ENCODE measurements around the gene DPP6. TPM values are rescaled to one million over a fixed set of nuclear protein-coding genes. Genes with fewer than 3 reads are reported as not detected.

Gene DPP6
- total and polyA plus RNA-seq, 8 donors, result 1.0 to 11.2 (median 2.6) TPM

GRCh38 chr7:154795014-154795413, 742.8 kb downstream of the DPP6 start:
- intact Hi-C loops (cut with DNase I), result no loop called here
- no peak for DNase-seq
- no peak for TF ChIP-seq CTCF (IDR thresholded peaks at IDR 0.05)
- FAIRE-seq, result no peak
- Histone ChIP-seq H3K4me1 (no peaks in the 10 kb centered on the region), H3K9me3 (no peaks in the 10 kb centered on the region), H3K4me3 (no peak overlapping the region), H3K36me3 (no peaks in the 10 kb centered on the region), H3K27ac (no peak overlapping the region), H3K27me3 (no peaks in the 10 kb centered on the region)
- 79 to 83% methylated on average over 4 of the region's 4 CpGs for WGBS, 2 donors
- ATAC-seq, result no peak

DNA sequence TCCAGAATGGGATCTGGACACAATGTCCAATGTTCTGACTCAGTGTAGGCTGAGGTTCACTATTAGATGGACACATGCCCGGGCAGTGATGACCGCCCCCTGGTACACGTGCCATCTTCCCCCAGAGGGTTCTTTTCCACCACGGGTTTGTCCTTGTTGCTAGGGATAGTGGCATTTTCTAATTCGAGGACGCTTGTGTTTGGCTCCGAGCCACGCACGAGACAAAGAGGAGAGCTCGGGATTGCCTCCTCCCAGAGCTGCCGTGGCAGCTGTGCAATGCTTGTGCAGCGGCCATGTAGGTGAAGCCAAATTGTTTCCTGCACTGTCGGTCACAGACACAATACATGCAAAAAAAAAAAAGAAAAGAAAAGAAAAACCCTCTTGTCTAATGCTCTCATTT, 743.2 kb downstream of the DPP6 start:
- H3K27ac ChIP-seq, result no peak overlapping the region
- no peak for TF ChIP-seq CTCF (IDR thresholded peaks at IDR 0.05)
- no peaks in the 10 kb centered on the region for H3K4me1 ChIP-seq
- DNase-seq, result no peak
- no peak for FAIRE-seq
- H3K9me3 ChIP-seq, result no peaks in the 10 kb centered on the region
- no peak overlapping the region for H3K4me3 ChIP-seq
- H3K36me3 ChIP-seq, result no peaks in the 10 kb centered on the region
- 79 to 81% methylated on average over 13 of the region's 13 CpGs for WGBS, 2 donors
- no peak for ATAC-seq
- intact Hi-C loops (cut with DNase I), result no loop called here
- H3K27me3 ChIP-seq, result no peaks in the 10 kb centered on the region

DNA sequence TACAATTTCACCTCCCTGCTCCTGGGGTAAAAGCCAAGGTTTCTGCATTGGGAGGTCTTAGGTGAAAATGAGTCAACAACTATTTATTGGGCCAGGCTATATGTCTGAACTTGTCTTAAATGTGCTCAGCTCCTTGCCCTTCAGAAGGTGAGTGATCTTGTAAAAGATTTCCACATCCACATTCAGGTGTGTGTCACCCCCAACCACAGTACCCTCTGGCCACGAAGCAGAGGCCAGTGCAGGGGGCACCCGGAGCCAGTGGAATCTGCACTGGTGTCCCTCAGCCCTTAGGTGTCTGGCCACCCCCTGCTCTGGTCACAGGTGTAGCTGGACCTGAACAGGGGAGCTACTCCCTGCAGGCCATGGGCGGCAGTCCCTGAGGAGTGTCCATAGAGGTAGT, 752.3 kb downstream of the DPP6 start:
- Histone ChIP-seq H3K27me3 (no peaks in the 10 kb centered on the region), H3K9me3 (no peaks in the 10 kb centered on the region), H3K27ac (no peak overlapping the region), H3K36me3 (no peaks in the 10 kb centered on the region), H3K4me3 (no peak overlapping the region), H3K4me1 (no peaks in the 10 kb centered on the region)
- intact Hi-C loops (cut with DNase I), result no loop called here
- FAIRE-seq (no peak), ATAC-seq (no peak), DNase-seq (no peak)
- WGBS, 2 donors, result 81 to 83% methylated on average over 3 of the region's 3 CpGs
- no peak for TF ChIP-seq CTCF (IDR thresholded peaks at IDR 0.05)

- Histone ChIP-seq H3K9me3 (no peaks in the 10 kb centered on the region), H3K27ac (no peak overlapping the region), H3K4me1 (no peaks in the 10 kb centered on the region), H3K36me3 (no peaks in the 10 kb centered on the region), H3K4me3 (no peak overlapping the region), H3K27me3 (no peaks in the 10 kb centered on the region)
- no peak for ATAC-seq
- FAIRE-seq, result no peak
- 90 to 100% methylated on average over 1 of the region's 1 CpG for WGBS, 2 donors
- intact Hi-C loops (cut with DNase I), result no loop called here
- no peak for DNase-seq
- TF ChIP-seq CTCF (IDR thresholded peaks at IDR 0.05), result no peak
Observed at GRCh38 chr7:154812027-154812426, 759.8 kb downstream of the DPP6 start.

DNA sequence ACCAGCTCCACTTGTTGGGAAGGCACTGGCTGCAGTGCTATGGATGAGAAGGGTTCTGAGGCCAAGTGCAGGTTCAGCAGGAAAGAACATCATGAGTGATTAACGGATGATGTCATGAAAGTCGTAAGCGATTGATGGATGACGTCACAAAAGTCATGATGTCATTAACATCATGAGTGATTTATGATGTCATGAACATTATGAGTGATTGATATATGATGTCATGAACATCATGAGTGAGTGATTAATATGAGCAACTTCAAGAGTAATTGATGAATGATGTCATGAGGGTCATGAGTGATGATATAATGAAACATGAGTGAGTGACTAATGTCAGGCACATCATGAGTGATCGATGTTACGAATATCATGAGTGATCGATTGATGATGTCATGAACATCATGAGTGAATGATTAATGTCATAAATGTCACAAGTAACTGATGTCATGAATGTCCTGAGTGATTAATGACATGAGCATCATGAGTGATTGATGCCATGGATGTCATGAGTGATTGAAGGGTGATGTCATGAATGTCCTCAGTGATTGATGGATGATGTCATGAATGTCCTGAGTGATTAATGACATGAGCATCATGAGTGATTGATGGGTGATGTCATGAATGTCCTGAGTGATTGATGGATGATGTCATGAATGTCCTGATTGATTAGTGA, 765.2 kb downstream of the DPP6 start:
- Histone ChIP-seq H3K27ac (no peak overlapping the region), H3K4me1 (no peaks in the 10 kb centered on the region), H3K27me3 (no peaks in the 10 kb centered on the region), H3K9me3 (no peaks in the 10 kb centered on the region), H3K4me3 (no peak overlapping the region), H3K36me3 (no peaks in the 10 kb centered on the region)
- TF ChIP-seq CTCF (IDR thresholded peaks at IDR 0.05), result no peak
- FAIRE-seq, result no peak
- intact Hi-C loops (cut with DNase I), result no loop called here
- WGBS, 2 donors, result 74 to 79% methylated on average over 7 of the region's 7 CpGs
- DNase-seq, result no peak
- no peak for ATAC-seq
